Fibroblast of skin of scalp (primary cell): ENCODE data around the gene SSH3. TPM values are rescaled to one million over a fixed set of nuclear protein-coding genes. Genes with fewer than 3 reads are reported as not detected.

Experiments
- DNase-seq: peaks from one replicate; pipeline ENCODE4 v3.0.0-alpha.2; 2013
- polyA plus RNA-seq, 2 experiments: library from polyadenylated mRNA; unstranded; fragments of 120-200 nt; gene quantifications; one replicate each; pipeline ENCODE4 v1.2.1, GENCODE V29; 2013; ENCODE audit not compliant: insufficient read length in 2 of 2

The SSH3 gene, protein sequence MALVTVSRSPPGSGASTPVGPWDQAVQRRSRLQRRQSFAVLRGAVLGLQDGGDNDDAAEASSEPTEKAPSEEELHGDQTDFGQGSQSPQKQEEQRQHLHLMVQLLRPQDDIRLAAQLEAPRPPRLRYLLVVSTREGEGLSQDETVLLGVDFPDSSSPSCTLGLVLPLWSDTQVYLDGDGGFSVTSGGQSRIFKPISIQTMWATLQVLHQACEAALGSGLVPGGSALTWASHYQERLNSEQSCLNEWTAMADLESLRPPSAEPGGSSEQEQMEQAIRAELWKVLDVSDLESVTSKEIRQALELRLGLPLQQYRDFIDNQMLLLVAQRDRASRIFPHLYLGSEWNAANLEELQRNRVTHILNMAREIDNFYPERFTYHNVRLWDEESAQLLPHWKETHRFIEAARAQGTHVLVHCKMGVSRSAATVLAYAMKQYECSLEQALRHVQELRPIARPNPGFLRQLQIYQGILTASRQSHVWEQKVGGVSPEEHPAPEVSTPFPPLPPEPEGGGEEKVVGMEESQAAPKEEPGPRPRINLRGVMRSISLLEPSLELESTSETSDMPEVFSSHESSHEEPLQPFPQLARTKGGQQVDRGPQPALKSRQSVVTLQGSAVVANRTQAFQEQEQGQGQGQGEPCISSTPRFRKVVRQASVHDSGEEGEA
- 14.1 TPM for polyA plus RNA-seq (2013, experiment 1 of 2; ENCODE audit: insufficient read length)
- polyA plus RNA-seq (2013, experiment 2 of 2; ENCODE audit: insufficient read length), result 13.4 TPM

DNA sequence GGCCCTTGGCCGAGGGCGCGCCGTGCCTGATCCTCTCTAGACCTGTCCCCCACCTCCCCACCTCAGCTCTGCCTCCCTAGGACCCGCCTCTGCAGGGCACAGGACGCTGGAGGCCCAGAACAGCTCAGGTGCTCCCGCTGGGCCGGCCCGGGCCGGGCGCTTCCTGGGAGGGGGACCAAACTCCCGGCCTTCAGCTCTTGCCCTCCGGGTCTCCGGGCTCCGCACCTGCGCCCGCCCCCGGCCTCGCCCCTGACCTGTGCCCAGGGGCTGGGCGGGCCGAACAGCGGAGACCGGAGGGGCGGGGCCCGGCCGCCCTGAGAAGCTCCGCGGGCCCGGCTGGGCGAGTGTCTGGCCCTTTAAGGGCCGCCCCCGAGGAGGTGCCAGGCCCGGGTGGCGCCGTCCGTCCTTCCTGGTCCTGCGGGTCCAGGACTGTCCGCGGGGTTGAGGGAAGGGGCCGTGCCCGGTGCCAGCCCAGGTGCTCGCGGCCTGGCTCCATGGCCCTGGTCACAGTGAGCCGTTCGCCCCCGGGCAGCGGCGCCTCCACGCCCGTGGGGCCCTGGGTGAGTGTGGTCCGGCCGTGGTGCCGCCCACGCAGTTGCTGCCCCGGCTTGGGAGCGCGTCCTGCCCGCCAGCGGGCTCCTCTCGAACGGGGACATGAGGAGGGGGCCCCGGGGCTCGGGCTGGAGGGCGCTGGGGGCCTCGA lies at the start of gene SSH3:
TSS of gene SSH3 (plus strand) at position 399 of the 703 bp plus-strand sequence. CDS start at position 495, 96 bp downstream.
- DNase-seq, result peak; percentile 50

GRCh38 chr11:67253872-67254624 lies 49.3 kb upstream of the SSH3 start:
- no peak for DNase-seq

DNA sequence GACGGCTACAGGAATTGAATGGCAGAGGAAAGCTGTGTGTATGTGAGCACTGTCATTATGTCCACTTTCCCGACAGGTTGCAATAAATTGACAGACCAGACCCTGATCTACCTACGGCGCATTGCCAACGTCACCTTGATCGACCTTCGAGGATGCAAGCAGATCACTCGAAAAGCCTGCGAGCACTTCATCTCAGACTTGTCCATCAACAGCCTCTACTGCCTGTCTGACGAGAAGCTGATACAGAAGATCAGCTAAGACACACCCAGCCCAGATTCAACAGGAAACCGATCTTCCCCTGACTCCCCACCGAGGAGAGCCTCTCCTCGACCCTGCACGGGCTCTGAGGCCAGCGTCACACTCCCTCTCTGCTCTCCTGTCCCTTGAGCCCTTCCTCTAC lies 48.5 kb upstream of the SSH3 start:
- no peak for DNase-seq

DNA sequence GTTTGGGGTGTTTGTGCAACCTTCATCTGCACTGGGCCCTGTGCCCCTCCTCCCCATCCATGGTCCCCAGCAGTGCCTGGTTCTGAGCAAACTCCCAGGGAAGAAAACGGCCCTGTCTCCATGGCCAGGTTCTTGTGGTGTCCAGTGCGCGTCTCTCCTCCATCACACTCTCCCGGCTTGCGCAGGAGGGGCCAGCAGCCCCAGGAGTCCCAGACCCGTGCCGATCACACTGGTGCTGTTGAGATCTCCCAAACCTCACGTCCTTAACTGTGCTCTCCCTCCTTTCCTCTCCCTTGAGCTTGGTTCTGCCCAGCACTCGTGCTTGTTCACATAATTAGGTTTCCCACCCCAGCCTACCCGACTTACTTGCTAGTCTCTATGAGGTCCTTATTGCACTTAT lies 48.0 kb upstream of the SSH3 start:
- DNase-seq, result no peak

- DNase-seq, result no peak
These were observed 47.5 kb upstream of the SSH3 start for GRCh38 chr11:67255864-67256263.

DNA sequence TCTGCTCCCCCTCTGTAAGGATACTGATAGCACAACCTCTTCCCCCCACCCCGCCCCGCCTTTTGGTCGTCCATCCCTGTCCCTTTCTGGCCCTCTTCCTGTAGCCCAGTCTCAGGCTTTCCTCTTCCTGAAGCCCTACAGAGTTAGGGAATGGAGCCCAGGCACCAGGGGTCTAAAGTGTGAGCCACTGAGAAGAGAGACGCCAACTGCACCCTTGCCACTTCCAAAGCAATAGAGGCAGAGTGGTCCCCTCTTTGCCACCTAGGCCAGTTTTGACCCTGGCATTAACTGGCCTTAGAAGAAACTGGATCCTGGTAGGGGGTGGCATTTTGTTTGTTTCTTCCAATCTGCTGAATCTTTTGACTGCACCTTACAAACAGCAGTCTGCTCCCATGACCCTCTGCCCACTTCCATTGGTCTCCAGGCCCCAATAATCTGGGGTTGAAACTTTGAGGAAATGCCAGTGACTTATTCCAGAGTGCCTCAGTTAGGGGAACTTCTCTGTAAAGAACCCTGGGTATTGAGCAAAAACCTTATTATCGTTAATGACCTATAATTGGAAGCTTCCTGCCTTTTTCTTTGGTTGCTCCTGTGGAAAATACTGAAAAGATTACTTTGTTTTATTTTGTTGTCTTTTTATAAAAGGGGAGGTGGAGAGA lies 46.7 kb upstream of the SSH3 start:
- no peak for DNase-seq

DNA sequence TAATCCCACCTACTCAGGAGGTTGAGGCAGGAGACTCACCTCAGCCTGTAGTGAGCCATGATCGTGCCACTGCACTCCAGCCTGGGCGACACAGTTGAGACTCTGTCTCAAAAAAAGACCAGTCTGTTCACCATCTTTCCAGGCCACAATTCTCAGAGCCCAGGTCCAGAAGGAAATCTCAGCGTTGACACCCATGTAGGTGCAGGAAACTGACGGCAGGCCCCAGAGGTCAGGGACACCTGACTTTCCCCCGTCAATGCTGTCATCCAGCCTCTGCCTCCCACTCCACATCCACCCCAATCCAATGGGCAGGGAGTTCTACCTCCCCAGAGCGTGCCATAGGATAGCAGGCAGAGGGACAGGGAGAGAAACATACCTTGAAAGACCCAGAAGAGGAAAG lies 42.9 kb upstream of the SSH3 start:
- no peak for DNase-seq

DNA sequence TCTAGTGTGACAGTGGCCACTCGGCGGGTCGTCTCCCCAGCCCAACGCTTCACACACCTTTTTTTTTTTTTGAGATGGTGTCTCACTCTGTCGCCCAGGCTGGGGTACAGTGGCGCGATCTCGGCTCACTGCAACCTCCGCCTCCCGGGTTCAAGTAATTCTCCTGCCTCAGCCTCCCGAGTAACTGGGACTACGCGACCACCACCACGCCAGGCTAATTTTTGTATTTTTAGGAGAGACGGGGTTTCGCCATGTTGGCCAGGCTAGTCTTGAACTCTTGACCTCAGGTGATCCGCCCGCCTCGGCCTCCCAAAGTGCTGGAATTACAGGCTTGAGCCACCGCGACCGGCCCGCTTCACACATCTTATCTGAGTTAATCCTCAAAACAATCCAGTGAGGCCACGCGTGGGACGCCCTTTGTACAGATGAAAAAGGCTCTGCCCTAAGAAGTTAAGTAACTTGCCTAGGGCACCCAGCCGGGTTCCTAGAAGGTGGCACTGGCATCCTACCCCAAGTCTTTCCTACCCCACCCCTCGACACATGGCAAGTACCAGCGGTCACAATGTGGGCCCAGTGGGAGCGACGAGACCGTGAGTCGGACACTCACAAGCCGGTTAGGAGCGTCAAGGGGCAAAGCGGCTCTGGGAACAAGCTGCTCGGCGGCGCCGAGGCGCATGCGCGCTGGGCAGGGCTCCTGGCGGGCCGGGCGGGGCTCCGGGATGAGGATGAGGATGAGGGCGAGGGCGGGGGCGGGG lies 42.3 kb upstream of the SSH3 start:
- DNase-seq, result peak; percentile 62

- no peak for DNase-seq
These were observed 41.7 kb upstream of the SSH3 start for GRCh38 chr11:67261640-67261945.

DNA sequence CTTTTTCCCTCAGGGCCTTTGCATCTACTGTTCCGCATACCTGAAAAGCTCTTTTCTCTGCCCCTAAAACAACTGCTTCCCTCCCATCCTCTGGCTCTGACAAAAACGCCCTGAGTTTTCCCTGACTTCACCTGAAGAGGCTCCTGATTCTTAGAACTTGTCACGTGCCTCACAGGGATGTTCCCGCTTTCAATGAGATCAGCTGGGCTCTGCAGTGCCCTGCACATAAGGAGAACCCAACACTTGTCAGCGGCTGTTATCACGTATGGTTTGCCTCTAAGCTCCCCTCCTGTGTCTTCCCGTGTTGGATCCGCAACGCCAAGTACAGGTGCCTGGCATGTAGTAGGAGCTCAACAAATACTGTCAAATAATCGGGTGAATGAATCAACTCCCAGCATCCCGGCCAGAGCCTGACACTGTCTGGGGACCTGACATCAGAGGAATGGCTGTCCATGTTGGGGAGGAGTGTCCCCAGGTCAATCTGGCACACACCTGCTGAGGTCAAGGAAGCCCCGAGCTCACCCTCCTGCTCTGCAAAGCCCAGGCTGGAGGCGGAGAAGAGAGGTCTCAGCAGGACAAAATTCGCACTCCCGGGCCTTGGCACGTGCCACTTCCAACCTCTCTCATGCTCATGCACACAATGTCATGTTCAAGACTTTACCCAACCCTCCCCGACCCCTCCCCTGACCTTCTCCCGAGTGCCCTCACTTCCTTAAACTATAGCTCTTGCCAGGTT lies 41.2 kb upstream of the SSH3 start:
- DNase-seq, result no peak

- DNase-seq, result peak; percentile 80
These were observed 40.3 kb upstream of the SSH3 start for GRCh38 chr11:67262731-67263675.

DNA sequence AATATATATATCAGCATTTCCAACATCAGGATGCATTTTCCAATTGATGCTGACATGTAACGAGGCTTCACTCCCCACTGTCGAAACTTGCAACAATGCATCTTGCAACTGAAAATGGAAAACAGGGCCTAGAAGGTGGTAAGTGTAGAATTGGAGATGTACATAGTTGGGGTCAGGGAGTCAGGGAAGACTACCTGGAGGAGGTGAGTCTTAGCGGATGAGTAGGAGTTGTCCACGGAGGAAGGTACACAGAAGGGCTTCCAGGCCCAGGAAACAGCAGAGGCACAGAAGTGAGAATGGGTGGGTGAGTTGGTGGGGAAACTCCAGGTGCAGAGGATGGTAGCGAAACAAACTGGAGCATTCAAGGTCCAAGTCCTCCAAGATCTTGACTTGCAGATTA lies 39.1 kb upstream of the SSH3 start:
- no peak for DNase-seq

GRCh38 chr11:67264877-67265632 lies 38.3 kb upstream of the SSH3 start:
- no peak for DNase-seq

DNA sequence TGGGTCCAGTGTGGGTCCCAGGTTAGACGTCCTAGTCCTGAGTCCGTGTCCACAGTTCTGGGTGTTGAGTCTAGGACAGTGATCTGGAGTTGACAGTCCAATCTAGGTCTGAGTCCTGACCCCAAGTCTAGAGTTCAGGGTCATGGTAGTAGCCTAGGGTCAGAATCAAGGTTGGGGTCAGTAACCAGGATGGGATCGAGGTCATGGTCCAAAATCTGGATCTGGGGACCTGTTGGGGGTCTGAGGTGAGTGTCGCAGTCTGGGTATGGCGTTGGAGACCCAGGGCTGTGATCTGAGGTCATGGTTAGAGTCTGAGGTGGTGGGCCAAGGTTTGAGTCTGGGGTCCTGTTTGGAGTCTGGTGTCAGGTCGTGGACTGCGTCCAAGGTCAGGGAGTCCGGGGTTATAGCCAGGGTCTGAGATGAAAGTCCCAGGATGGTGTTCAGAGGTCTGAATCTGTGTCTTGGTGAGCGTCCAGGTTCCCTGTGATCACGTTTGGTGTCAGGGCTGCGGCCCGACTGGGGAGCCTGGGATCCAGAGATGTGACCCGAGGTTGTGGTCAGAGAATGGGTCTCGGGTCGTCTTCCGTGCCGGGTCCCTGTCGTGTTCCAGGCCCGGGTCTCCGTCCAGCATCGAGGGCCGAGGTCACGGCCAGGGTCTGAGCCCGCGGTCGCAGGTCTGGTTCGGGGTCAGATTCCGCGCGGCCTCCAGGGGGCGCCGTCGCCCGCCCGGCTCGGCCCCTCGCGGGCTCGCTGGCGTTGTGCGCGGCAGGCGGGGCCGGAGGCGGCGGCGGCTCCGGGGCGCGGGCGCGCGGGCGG lies 37.5 kb upstream of the SSH3 start:
- peak; percentile 62 for DNase-seq

GRCh38 chr11:67266449-67267187 lies 36.7 kb upstream of the SSH3 start, which contains the start of gene GRK2:
Gene GRK2 (plus strand): TSS chr11:67266473. CDS start chr11:67266700, 227 bp downstream.
- peak; percentile 47 for DNase-seq

DNA sequence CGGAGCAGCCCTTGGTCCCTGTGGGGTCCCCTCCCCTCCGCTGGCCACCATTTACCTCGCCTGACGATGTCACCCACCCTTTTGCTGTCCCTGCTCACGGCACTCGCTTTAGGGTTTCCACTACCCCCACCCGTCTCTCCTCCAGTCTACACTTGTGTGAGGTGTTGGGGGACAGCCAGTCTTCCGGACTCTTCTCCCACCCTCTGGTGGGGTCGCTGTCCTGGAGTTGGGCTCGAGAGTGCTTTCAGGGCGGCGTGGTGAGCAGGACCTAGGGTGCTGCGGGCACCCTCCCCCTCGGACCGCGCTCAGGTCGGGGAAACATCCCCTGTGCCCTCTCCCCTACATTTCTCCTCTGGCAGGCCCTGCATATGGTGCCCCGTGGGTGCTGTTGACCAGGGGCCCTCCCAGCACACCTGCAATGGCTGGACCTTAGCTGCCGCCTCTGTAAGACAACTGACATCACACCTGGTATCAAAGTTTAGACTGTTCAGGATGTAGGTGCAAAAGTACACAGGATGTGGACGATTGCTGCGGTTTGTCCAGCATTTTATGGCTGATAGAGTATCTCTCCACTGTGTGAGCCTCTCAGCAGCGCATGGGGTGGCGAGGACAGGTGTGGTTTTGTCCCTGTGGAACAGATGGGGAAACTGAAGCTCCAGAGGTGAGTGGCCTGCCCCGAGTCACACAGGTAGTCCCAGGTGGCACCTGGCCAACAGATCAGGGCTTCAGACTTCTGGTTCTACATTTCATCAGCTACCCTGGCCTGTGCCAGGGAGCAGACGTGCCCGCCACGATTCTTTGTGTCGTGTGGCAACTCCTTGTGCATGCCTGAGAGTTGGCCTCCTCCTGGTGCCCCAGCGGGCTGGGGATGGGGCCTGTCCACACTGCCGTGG lies 35.9 kb upstream of the SSH3 start:
- no peak for DNase-seq
